Muscle layer of colon (tissue), 2 donors: Measurements from ENCODE around the gene DGKH.
"Not testable (repeated sequence)": the region's sequence is repeated elsewhere in the genome, so short reads cannot be mapped to it uniquely, and the experiment has no call there.

Experiments used
- H3K27ac ChIP-seq: one replicate; pipeline ENCODE4 v1.7.0; 2013; ENCODE audit warnings: low read depth, mild to moderate bottlenecking, low read length, moderate library complexity
- H3K27me3 ChIP-seq, 2 donors: one replicate each; pipeline ENCODE4 v1.7.0; 2013; ENCODE audit warnings: low read length in 2 of 2, mild to moderate bottlenecking in 2 of 2; ENCODE audit not compliant: insufficient read depth in 2 of 2, control insufficient read depth in 1 of 2
- H3K36me3 ChIP-seq: one replicate; pipeline ENCODE4 v1.7.0; 2013; ENCODE audit warnings: mild to moderate bottlenecking, low read length; ENCODE audit not compliant: insufficient read depth
- H3K4me1 ChIP-seq: one replicate; pipeline ENCODE4 v1.7.0; 2013; ENCODE audit warnings: mild to moderate bottlenecking, low read length; ENCODE audit not compliant: insufficient read depth
- H3K4me3 ChIP-seq, 2 donors: one replicate each; pipeline ENCODE4 v1.7.0; 2013; ENCODE audit warnings: low read length in 2 of 2, low read depth in 1 of 2, mild to moderate bottlenecking in 1 of 2, moderate library complexity in 1 of 2
- H3K9ac ChIP-seq: one replicate; pipeline ENCODE4 v1.7.0; 2013; ENCODE audit warnings: low read length
- H3K9me3 ChIP-seq: one replicate; pipeline ENCODE4 v1.7.0; 2013; ENCODE audit warnings: mild to moderate bottlenecking, low read length
- donor health status: abdominal sarcoma.
- donor health status: Adenocarcinoma of cecum.

DGKH gene

DNA sequence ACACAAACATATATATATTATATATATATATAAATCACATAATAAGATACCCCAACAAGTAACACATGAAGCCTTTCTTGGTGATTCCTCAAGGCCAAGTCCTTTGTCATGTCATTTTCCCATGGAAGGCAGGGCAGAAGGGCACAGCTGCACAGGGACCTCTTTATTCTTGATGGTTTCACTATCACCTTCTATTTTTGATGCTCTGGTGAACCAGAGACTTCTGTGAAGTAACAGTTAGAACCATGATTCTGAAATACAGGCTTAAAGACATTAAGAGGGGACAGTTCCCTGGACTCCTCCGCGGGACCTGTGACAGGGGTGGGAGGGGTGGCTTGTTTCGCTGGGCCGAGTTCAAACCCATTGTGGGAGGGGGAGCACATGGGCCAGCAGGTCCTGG, 104.0 kb downstream of the DGKH start:
- Histone ChIP-seq H3K27me3 (no peaks in the 10 kb centered on the region), H3K36me3 (no peaks in the 10 kb centered on the region), H3K4me3 (no peak overlapping the region), H3K9me3 (no peaks in the 10 kb centered on the region), H3K4me1 (no peaks in the 10 kb centered on the region), H3K9ac (no peak overlapping the region), H3K27ac (no peak overlapping the region)

DNA sequence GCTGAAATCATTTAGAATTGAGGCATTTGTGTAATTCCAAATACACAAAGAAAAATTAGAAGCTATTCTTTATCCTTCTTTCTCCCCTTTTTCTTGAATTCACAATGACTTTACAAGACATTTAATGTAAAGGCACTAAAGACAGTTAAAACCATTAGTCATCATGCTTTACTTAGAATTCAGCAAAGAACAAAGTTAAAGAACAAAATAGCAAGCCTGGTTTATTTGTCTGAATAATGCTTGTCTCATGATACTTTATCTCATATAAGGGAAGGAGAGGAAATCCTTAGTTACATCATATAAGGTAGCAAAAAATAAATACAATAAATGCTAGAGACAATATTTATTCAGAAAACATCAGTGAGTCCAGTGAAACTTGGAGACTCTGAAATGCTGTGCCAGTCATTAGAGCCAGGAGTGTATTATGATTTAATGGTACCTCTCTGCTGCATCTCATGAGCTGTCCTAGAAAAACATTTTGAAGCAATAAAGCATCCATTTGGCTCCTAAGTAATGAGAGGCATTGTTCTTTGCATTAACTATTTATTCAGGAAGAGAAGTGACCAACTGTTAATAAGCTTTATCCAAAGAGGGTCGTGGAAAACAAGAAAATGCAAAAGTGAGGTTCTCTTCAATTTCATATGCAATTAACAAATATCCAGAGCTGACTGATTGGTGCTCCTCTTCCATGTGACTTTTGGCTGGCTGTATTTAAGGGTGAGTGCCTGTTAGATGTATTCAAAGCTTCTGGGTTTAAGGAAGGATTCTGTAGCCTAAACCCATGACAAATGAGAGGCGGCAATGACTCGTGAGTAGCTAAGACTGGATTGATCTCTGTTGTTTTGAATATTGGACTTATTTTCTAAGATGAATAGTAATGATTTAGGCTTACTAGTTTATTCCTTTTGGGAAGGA, 105.0 kb downstream of the DGKH start:
- Histone ChIP-seq H3K4me1 (no peaks in the 10 kb centered on the region), H3K9me3 (no peaks in the 10 kb centered on the region), H3K9ac (no peak overlapping the region)

DNA sequence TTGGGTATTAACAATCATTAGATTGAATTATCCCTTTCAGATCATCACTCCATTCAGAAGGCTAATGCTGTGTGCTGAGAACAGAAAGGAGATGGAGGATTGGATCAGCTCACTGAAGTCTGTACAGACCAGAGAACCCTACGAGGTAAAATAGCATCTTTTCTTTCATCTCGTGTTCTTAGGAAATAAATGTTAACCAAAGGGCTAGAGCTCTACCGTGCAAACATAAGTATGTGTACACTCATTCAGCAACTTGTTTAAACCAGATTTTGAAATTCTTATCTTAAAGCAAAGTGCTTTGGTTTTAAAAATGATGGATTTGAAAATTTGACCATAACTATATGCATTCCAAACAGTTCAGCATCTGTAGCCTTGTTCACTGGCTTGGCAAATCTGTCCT, 106.8 kb downstream of the DGKH start:
- no peak overlapping the region for H3K9ac ChIP-seq
- peaks cover 8% of the 10 kb centered on the region for H3K36me3 ChIP-seq
- no peaks in the 10 kb centered on the region for H3K27me3 ChIP-seq
- no peak overlapping the region for H3K27ac ChIP-seq
- no peak overlapping the region for H3K4me3 ChIP-seq
- no peaks in the 10 kb centered on the region for H3K4me1 ChIP-seq
- no peaks in the 10 kb centered on the region for H3K9me3 ChIP-seq

More for the DNA sequence above, 105.0 kb downstream of the DGKH start:
- no peaks in the 10 kb centered on the region for H3K36me3 ChIP-seq
- H3K27ac ChIP-seq, result no peak overlapping the region
- H3K27me3 ChIP-seq, result no peaks in the 10 kb centered on the region
- H3K4me3 ChIP-seq, result no peak overlapping the region

DNA sequence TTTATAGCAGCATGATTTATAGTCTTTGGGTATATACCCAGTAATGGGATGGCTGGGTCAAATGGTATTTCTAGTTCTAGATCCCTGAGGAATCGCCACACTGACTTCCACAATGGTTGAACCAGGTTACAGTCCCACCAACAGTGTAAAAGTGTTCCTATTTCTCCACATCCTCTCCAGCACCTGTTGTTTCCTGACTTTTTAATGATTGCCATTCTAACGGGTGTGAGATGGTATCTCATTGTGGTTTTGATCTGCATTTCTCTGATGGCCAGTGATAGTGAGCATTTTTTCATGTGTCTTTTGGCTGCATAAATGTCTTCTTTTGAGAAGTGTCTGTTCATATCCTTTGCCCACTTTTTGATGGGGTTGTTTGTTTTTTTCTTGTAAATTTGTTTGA, 114.9 kb downstream of the DGKH start:
- H3K27ac ChIP-seq, H3K4me3 ChIP-seq, H3K27me3 ChIP-seq, H3K9me3 ChIP-seq, H3K9ac ChIP-seq, H3K4me1 ChIP-seq: not testable (repeated sequence)
- H3K36me3 ChIP-seq, result peaks cover 15% of the 10 kb centered on the region

DNA sequence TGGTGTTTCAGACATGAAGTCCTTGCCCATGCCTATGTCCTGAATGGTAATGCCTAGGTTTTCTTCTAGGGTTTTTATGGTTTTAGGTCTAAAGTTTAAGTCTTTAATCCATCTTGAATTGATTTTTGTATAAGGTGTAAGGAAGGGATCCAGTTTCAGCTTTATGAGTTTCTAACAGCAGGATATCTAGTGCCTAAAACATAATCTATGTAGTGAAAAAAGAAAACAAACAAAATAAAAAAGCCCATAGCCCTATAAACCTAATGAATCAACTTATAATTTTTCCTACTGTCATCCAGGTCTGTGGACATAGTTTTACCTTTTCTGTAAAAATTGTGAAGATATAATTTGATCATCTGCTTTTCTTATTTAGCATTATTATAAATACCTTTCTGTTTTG, 115.5 kb downstream of the DGKH start:
- H3K4me3 ChIP-seq, H3K9me3 ChIP-seq, H3K9ac ChIP-seq, H3K27me3 ChIP-seq, H3K27ac ChIP-seq, H3K4me1 ChIP-seq: not testable (repeated sequence)
- peaks cover 18% of the 10 kb centered on the region for H3K36me3 ChIP-seq

DNA sequence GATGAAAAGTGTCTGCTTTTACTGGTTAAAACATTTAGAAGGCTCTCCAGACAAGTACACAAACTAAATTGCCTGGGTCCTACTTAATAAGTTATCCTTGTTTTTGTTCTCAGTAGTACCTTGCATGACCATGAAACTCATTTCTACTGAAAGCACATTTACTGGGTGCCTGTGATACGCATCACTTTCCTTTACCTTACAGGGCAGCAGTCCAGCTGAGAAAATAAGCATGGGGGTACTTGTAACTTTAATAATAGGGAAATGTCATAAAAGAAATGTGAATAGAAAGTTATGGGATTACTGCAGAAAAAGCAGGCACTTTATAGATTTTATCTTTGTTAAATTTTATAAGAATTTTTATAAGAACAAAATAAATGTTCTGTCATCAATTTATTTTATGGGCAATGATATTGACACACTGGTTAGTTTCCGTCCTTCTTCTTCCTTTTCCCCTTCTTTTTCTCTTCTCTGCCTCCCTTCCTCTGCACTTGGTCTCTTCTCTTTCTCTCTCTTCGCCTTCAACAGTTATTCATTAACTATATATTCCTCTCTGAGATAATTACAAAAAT, 116.2 kb downstream of the DGKH start:
- Histone ChIP-seq H3K27me3 (no peaks in the 10 kb centered on the region), H3K4me3 (no peak overlapping the region), H3K9me3 (no peaks in the 10 kb centered on the region), H3K4me1 (no peaks in the 10 kb centered on the region), H3K9ac (no peak overlapping the region), H3K27ac (no peak overlapping the region), H3K36me3 (peaks cover 20% of the 10 kb centered on the region)

DNA sequence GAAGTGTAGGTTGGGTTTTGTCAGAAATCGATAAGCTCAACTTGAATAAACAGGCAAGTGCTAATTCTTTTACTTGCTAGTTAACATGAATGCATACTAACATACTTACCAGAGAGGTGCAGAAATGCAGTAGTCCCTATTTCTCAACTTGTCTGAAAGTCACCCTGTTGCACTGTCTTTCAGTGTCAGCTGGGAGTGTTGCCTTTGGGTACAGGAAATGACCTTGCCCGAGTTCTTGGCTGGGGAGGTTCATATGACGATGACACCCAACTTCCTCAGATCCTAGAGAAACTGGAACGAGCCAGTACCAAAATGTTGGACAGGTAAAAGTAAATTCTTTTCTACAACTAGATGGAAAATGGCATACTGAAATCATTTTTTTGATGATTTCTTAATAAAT, 120.0 kb downstream of the DGKH start:
- H3K9ac ChIP-seq, result no peak overlapping the region
- H3K4me1 ChIP-seq, result no peaks in the 10 kb centered on the region
- H3K36me3 ChIP-seq, result peaks cover 9% of the 10 kb centered on the region
- no peaks in the 10 kb centered on the region for H3K9me3 ChIP-seq
- H3K27me3 ChIP-seq, result no peaks in the 10 kb centered on the region
- no peak overlapping the region for H3K27ac ChIP-seq
- H3K4me3 ChIP-seq, result no peak overlapping the region

DNA sequence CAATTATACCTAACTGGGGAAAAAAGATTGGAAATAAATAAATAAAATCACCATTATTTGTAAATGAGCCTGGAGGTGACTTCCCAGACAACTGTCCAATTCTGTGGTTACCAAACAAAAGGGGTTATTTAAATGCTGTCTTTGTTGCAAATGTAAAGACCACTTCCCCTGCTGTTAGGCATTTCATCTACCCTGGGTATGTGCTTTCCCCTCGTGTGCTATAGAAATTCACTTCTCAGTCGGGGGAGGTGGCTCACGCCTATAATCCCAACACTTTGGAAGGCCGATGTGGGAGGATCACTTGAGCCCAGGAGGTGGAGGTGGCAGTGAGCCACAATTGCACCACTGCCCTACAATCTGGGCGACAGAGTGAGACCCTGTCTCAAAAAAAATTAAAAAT, 121.6 kb downstream of the DGKH start:
- H3K4me3 ChIP-seq, result no peak overlapping the region
- no peak overlapping the region for H3K9ac ChIP-seq
- no peaks in the 10 kb centered on the region for H3K4me1 ChIP-seq
- no peak overlapping the region for H3K27ac ChIP-seq
- H3K9me3 ChIP-seq, result no peaks in the 10 kb centered on the region
- peaks cover 15% of the 10 kb centered on the region for H3K36me3 ChIP-seq
- H3K27me3 ChIP-seq, result no peaks in the 10 kb centered on the region

DNA sequence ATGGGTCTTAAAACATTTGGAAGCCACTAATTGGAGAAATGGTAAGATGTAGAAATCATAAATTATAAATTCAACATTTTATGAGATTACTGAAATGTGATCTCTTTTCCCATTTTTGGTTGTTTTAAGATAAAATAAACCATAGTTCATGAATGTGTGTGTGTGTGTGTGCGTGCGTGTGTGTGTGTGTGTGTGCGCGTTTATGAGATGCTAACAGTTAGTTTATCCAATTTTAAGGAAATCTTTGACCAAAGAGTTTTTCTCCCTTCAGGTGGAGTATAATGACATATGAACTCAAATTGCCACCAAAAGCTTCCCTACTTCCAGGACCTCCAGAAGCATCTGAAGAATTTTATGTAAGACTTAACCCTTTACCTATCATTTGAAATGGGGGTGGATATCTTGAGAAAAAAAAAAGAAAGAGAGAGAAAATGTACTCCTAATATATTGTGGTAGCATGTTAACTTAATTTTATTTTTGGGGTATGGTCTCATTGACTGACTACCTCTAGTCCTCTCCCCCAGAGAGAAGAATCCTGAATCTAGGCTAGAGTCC, 125.4 kb downstream of the DGKH start:
- Histone ChIP-seq H3K4me1 (no peaks in the 10 kb centered on the region), H3K9me3 (no peaks in the 10 kb centered on the region), H3K36me3 (peaks cover 13% of the 10 kb centered on the region), H3K27me3 (no peaks in the 10 kb centered on the region), H3K27ac (no peak overlapping the region), H3K4me3 (no peak overlapping the region), H3K9ac (no peak overlapping the region)

DNA sequence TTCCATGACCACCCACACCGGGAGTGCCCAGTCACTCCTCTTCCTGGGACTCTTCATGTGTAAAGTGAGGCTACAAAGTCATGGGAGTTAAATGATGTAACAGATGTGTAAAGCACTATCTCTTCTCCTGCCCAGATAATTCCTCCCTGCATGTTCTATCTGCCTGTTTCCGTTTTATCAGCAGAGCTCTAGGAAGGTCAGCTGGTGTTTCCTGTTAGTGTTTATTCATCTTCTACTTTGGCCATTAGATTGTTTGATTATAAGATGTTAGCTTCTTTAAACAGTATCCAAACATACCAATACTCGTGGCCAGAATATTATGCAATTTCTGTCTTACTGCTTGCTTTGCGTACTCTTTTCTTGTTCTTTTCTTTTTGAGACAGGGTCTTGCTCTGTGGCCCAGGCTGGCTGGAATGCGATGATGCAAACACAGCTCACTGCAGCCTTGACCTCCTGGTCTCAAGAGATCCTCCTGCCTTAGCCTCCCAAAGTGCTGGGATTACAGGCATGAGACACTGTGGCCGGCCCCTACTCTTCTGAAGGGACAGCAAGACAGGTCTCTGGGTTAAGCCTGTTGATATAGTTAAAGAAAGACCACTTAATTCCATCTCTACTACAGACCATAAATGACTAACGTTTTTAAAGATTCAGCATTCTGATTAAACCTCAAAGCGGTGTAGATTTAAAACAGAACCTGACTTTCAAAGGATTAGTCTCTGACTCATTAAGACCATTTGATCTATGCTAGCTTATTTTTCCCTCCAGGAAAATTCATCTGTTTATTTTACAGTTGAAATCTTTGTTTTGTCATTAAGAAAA, 126.1 kb downstream of the DGKH start:
- Histone ChIP-seq H3K27ac (no peak overlapping the region), H3K4me3 (no peak overlapping the region), H3K9me3 (no peaks in the 10 kb centered on the region), H3K9ac (no peak overlapping the region), H3K27me3 (no peaks in the 10 kb centered on the region), H3K4me1 (no peaks in the 10 kb centered on the region), H3K36me3 (peaks cover 9% of the 10 kb centered on the region)

DNA sequence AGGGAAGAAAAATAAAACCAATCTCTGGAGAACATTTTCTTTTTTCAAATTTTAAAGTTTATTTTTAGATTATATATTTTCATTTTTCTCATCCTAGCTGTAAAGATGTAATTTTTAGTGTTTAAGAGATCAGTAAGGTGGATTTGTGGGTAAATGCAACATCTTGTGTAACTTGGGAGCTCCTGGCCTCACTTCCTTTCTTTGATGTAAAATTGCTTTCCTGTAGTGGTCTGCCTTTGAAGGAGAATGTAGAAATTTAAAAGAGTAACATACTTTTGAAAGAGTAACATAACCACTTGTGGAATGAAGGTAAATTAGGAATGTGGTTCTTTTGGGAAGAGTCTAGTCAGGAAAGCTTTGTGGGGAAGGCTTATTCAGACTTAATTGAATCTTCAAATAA, 127.8 kb downstream of the DGKH start:
- H3K4me1 ChIP-seq, result no peaks in the 10 kb centered on the region
- H3K9ac ChIP-seq, result no peak overlapping the region

More for the DNA sequence above, 127.8 kb downstream of the DGKH start:
- Histone ChIP-seq H3K27ac (no peak overlapping the region), H3K27me3 (no peaks in the 10 kb centered on the region), H3K36me3 (peaks cover 9% of the 10 kb centered on the region), H3K4me3 (no peak overlapping the region), H3K9me3 (no peaks in the 10 kb centered on the region)
